Trophoblast cell (in vitro differentiated cells and primary cell): ENCODE data around the gene GALNT9.

Experiments used
- DNase-seq, 2 donors: peaks; one replicate each; pipeline ENCODE4 v3.0.0-alpha.2; 2016
- H2AFZ ChIP-seq: 2 replicates; pipeline ENCODE4 v1.6.1; 2013; ENCODE audit warnings: low read length, moderate library complexity, mild to moderate bottlenecking; ENCODE audit not compliant: insufficient read depth, poor library complexity
- H2AK5ac ChIP-seq: 2 replicates; pipeline ENCODE4 v1.6.1; 2013; ENCODE audit warnings: mild to moderate bottlenecking, low read length
- H2BK120ac ChIP-seq: 2 replicates; pipeline ENCODE4 v1.6.1; 2013; ENCODE audit warnings: low read length, mild to moderate bottlenecking, moderate library complexity; ENCODE audit not compliant: insufficient read depth, poor library complexity
- H2BK12ac ChIP-seq: 2 replicates; pipeline ENCODE4 v1.6.1; 2013; ENCODE audit warnings: mild to moderate bottlenecking, low read length, moderate library complexity
- H2BK5ac ChIP-seq: 2 replicates; pipeline ENCODE4 v1.6.1; 2013; ENCODE audit warnings: low read length, low read depth, moderate library complexity, mild to moderate bottlenecking; ENCODE audit not compliant: poor library complexity
- H3K14ac ChIP-seq: 2 replicates; pipeline ENCODE4 v1.6.1; 2013; ENCODE audit warnings: mild to moderate bottlenecking, low read length
- H3K18ac ChIP-seq: 2 replicates; pipeline ENCODE4 v1.6.1; 2013; ENCODE audit warnings: mild to moderate bottlenecking, low read length
- H3K23ac ChIP-seq: 2 replicates; pipeline ENCODE4 v1.6.1; 2013; ENCODE audit warnings: low read length
- H3K27ac ChIP-seq: 2 replicates; pipeline ENCODE4 v1.5.1; 2013; ENCODE audit warnings: low read depth, mild to moderate bottlenecking, inconsistent platforms, low read length, moderate library complexity
- H3K27me3 ChIP-seq: 2 replicates; pipeline ENCODE4 v1.6.1; 2013; ENCODE audit warnings: inconsistent platforms, mild to moderate bottlenecking, low read length, moderate library complexity; ENCODE audit not compliant: insufficient read depth
- H3K36me3 ChIP-seq, 2 experiments: 1 replicate in 1 of 2; 2 replicates in 1 of 2; pipeline ENCODE4 v1.6.1; 2013; ENCODE audit warnings: low read length in 2 of 2, mild to moderate bottlenecking in 2 of 2, moderate library complexity in 1 of 2; ENCODE audit not compliant: insufficient read depth in 2 of 2, control insufficient read depth in 1 of 2
- H3K4ac ChIP-seq: 2 replicates; pipeline ENCODE4 v1.6.1; 2013; ENCODE audit warnings: low read depth, mild to moderate bottlenecking, low read length, moderate library complexity
- H3K4me1 ChIP-seq, 2 experiments: 1 replicate in 1 of 2; 2 replicates in 1 of 2; pipeline ENCODE4 v1.6.1; 2013; ENCODE audit warnings: low read length in 2 of 2, mild to moderate bottlenecking in 2 of 2, moderate library complexity in 1 of 2; ENCODE audit not compliant: insufficient read depth in 2 of 2, control insufficient read depth in 1 of 2
- H3K4me2 ChIP-seq: 2 replicates; pipeline ENCODE4 v1.6.1; 2013; ENCODE audit warnings: inconsistent platforms, mild to moderate bottlenecking, low read length, moderate library complexity
- H3K4me3 ChIP-seq: 2 replicates; pipeline ENCODE4 v1.5.1; 2013; ENCODE audit warnings: mild to moderate bottlenecking, low read depth, low read length, inconsistent platforms
- H3K79me1 ChIP-seq: one replicate; pipeline ENCODE4 v1.6.1; 2013; ENCODE audit warnings: low read length
- H3K79me2 ChIP-seq: 2 replicates; pipeline ENCODE4 v1.6.1; 2013; ENCODE audit warnings: low read length, mild to moderate bottlenecking; ENCODE audit not compliant: control insufficient read depth, insufficient read depth, poor library complexity
- H3K9ac ChIP-seq: 2 replicates; pipeline ENCODE4 v1.6.1; 2013; ENCODE audit warnings: mild to moderate bottlenecking, low read length
- H3K9me3 ChIP-seq: 2 replicates; pipeline ENCODE4 v1.6.1; 2013; ENCODE audit warnings: low read depth, mild to moderate bottlenecking, control low read depth, inconsistent platforms, low read length; ENCODE audit not compliant: insufficient read depth
- H4K12ac ChIP-seq: 2 replicates; pipeline ENCODE4 v1.6.1; 2013; ENCODE audit warnings: low read depth, mild to moderate bottlenecking, low read length, moderate library complexity
- H4K8ac ChIP-seq: 2 replicates; pipeline ENCODE4 v1.6.1; 2013; ENCODE audit warnings: low read depth, mild to moderate bottlenecking, low read length, moderate library complexity
- H4K91ac ChIP-seq: one replicate; pipeline ENCODE4 v1.6.1; 2013; ENCODE audit warnings: low read depth, mild to moderate bottlenecking, low read length, moderate library complexity
- WGBS: extraction: QIAGEN DNeasy Blood & Tissue Kit; methylation state at CpG from one replicate; pipeline ENCODE4 v1.1.7; 2013; ENCODE audit warnings: missing lambda C conversion rate; ENCODE audit not compliant: insufficient read length, insufficient coverage; ENCODE audit errors: extremely low coverage; 5-methylcytosine and 5-hydroxymethylcytosine counted together

Gene GALNT9

GRCh38 chr12:132258543-132258942 is 70.8 kb downstream of the GALNT9 start:
- WGBS: no CpG with 5 or more reads among the region's 17 CpGs
- Histone ChIP-seq H3K9me3 (peaks cover 4% of the 10 kb centered on the region), H3K4ac (no peak overlapping the region), H3K4me3 (no peak overlapping the region), H3K9ac (no peak overlapping the region), H3K18ac (no peak overlapping the region), H2AK5ac (no peak overlapping the region), H4K12ac (no peak overlapping the region), H2AFZ (no peak overlapping the region), H3K79me1 (no peaks in the 10 kb centered on the region), H4K91ac (no peak overlapping the region), H3K27ac (no peak overlapping the region), H2BK120ac (no peak overlapping the region), H3K27me3 (no peaks in the 10 kb centered on the region), H3K14ac (no peak overlapping the region), H3K4me1 (no peaks in the 10 kb centered on the region), H3K36me3 (no peaks in the 10 kb centered on the region), H3K4me2 (no peak overlapping the region), H3K23ac (no peak overlapping the region), H2BK5ac (no peak overlapping the region), H4K8ac (no peak overlapping the region), H2BK12ac (no peak overlapping the region), H3K79me2 (no peaks in the 10 kb centered on the region)
- no peak for DNase-seq

- H3K9ac ChIP-seq: no peak overlapping the region
These were observed 71.4 kb downstream of the GALNT9 start for GRCh38 chr12:132257955-132258490.

GRCh38 chr12:132257206-132257954 is 72.0 kb downstream of the GALNT9 start:
- WGBS: no CpG with 5 or more reads among the region's 56 CpGs

More at GRCh38 chr12:132257955-132258490, 71.4 kb downstream of the GALNT9 start:
- no peak overlapping the region for H2BK5ac ChIP-seq
- no peak overlapping the region for H3K4me3 ChIP-seq
- H3K14ac ChIP-seq: no peak overlapping the region
- no peak overlapping the region for H2BK120ac ChIP-seq
- no peak overlapping the region for H2AK5ac ChIP-seq
- no peak overlapping the region for H4K8ac ChIP-seq
- H3K79me2 ChIP-seq: no peaks in the 10 kb centered on the region
- no peak overlapping the region for H3K4me2 ChIP-seq
- H3K23ac ChIP-seq: no peak overlapping the region
- no peaks in the 10 kb centered on the region for H3K79me1 ChIP-seq
- H3K4ac ChIP-seq: no peak overlapping the region
- no peak overlapping the region for H4K91ac ChIP-seq
- H2BK12ac ChIP-seq: no peak overlapping the region
- no peak overlapping the region for H2AFZ ChIP-seq
- no peak for DNase-seq
- no peaks in the 10 kb centered on the region for H3K27me3 ChIP-seq
- H3K9me3 ChIP-seq: peaks cover 4% of the 10 kb centered on the region
- no peak overlapping the region for H4K12ac ChIP-seq
- no peak overlapping the region for H3K27ac ChIP-seq
- WGBS: no CpG with 5 or more reads among the region's 17 CpGs
- H3K36me3 ChIP-seq: no peaks in the 10 kb centered on the region
- no peak overlapping the region for H3K18ac ChIP-seq
- H3K4me1 ChIP-seq: no peaks in the 10 kb centered on the region

GRCh38 chr12:132256646-132257045 is 72.7 kb downstream of the GALNT9 start:
- Histone ChIP-seq H3K27me3 (no peaks in the 10 kb centered on the region), H3K4me1 (no peaks in the 10 kb centered on the region), H2BK12ac (no peak overlapping the region), H3K27ac (no peak overlapping the region), H3K18ac (no peak overlapping the region), H3K79me2 (no peaks in the 10 kb centered on the region), H4K12ac (no peak overlapping the region), H3K9me3 (peaks cover 6% of the 10 kb centered on the region), H2AK5ac (no peak overlapping the region), H3K4me3 (no peak overlapping the region), H3K36me3 (no peaks in the 10 kb centered on the region), H3K14ac (no peak overlapping the region), H4K91ac (no peak overlapping the region), H2BK5ac (no peak overlapping the region), H3K9ac (no peak overlapping the region), H2BK120ac (no peak overlapping the region), H3K4me2 (no peak overlapping the region), H3K23ac (no peak overlapping the region), H4K8ac (no peak overlapping the region), H2AFZ (no peak overlapping the region), H3K4ac (no peak overlapping the region), H3K79me1 (no peaks in the 10 kb centered on the region)
- DNase-seq: no peak
- WGBS: no CpG with 5 or more reads among the region's 9 CpGs

More at GRCh38 chr12:132257206-132257954, 72.0 kb downstream of the GALNT9 start:
- Histone ChIP-seq H3K4me3 (no peak overlapping the region), H3K18ac (no peak overlapping the region), H3K27me3 (no peaks in the 10 kb centered on the region), H3K27ac (no peak overlapping the region), H4K91ac (no peak overlapping the region), H2BK5ac (no peak overlapping the region), H3K79me1 (no peaks in the 10 kb centered on the region), H2AFZ (no peak overlapping the region), H2AK5ac (no peak overlapping the region), H3K9me3 (peaks cover 4% of the 10 kb centered on the region), H3K9ac (no peak overlapping the region), H2BK12ac (no peak overlapping the region), H3K36me3 (no peaks in the 10 kb centered on the region), H3K23ac (no peak overlapping the region), H3K14ac (no peak overlapping the region), H2BK120ac (no peak overlapping the region), H4K12ac (no peak overlapping the region), H3K4ac (no peak overlapping the region), H3K4me2 (no peak overlapping the region), H4K8ac (no peak overlapping the region), H3K4me1 (no peaks in the 10 kb centered on the region), H3K79me2 (no peaks in the 10 kb centered on the region)
- DNase-seq: no peak
